Liver (tissue), 9 donors: Measurements from ENCODE around the gene GALNT10. TPM values are rescaled to one million over a fixed set of nuclear protein-coding genes. Genes with fewer than 3 reads are reported as not detected.

Source experiments
- DNase-seq: peaks from one replicate; pipeline ENCODE4 v3.0.0-alpha.2; 2017; ENCODE audit warnings: low spot score
- H3K27ac ChIP-seq, 2 donors: one replicate each; pipeline ENCODE4 v1.7.0; 2013; ENCODE audit warnings: inconsistent platforms in 2 of 2, low read length in 2 of 2, control low read depth in 1 of 2, low read depth in 1 of 2, mild to moderate bottlenecking in 1 of 2
- H3K27me3 ChIP-seq, 4 donors: one replicate each; pipeline versions ENCODE4 v1.6.1 to v1.7.0; 2013; ENCODE audit warnings: low read length in 3 of 4, inconsistent platforms in 1 of 4, mild to moderate bottlenecking in 1 of 4, moderate library complexity in 1 of 4; ENCODE audit not compliant: control insufficient read depth in 4 of 4, insufficient read depth in 4 of 4
- H3K36me3 ChIP-seq, 4 donors: one replicate each; pipeline versions ENCODE4 v1.6.1 to v1.7.0; 2013; ENCODE audit warnings: low read length in 3 of 4, mild to moderate bottlenecking in 3 of 4, low read depth in 1 of 4, moderate library complexity in 1 of 4; ENCODE audit not compliant: control insufficient read depth in 4 of 4, insufficient read depth in 3 of 4
- H3K4me1 ChIP-seq, 4 donors: one replicate each; pipeline versions ENCODE4 v1.6.1 to v1.7.0; 2013; ENCODE audit warnings: low read length in 3 of 4, mild to moderate bottlenecking in 3 of 4, moderate library complexity in 1 of 4; ENCODE audit not compliant: control insufficient read depth in 4 of 4, insufficient read depth in 4 of 4
- H3K4me3 ChIP-seq, 3 donors: one replicate each; pipeline versions ENCODE4 v1.6.1 to v1.7.0; 2013; ENCODE audit warnings: low read length in 3 of 3, control low read depth in 1 of 3, low read depth in 1 of 3, mild to moderate bottlenecking in 1 of 3
- H3K9ac ChIP-seq, 2 donors: one replicate each; pipeline ENCODE4 v1.7.0; 2013; ENCODE audit warnings: low read length in 2 of 2, mild to moderate bottlenecking in 2 of 2, moderate library complexity in 2 of 2, control low read depth in 1 of 2, low read depth in 1 of 2
- H3K9me3 ChIP-seq, 4 donors: one replicate each; pipeline versions ENCODE4 v1.6.1 to v1.7.0; 2013; ENCODE audit warnings: low read length in 3 of 4; ENCODE audit not compliant: control insufficient read depth in 4 of 4
- EGR1 ChIP-seq, 2 donors: IDR thresholded peaks; 2 replicates each; pipeline ENCODE4 v1.6.1; 2016 to 2018; ENCODE audit warnings: antibody characterized with exemption in 2 of 2, low read depth in 2 of 2
- FOXA2 ChIP-seq: IDR thresholded peaks from 2 replicates; pipeline ENCODE4 v1.6.1; 2016; ENCODE audit warnings: antibody characterized with exemption
- GABPA ChIP-seq, 2 donors: IDR thresholded peaks in 1 of 2; conservative IDR thresholded peaks in 1 of 2; 2 replicates each; pipeline ENCODE4 v1.6.1; 2016; ENCODE audit warnings: antibody characterized with exemption in 2 of 2, mild to moderate bottlenecking in 1 of 2, moderate library complexity in 1 of 2
- HNF4A ChIP-seq, 2 donors: conservative IDR thresholded peaks; 2 replicates each; pipeline ENCODE4 v1.6.1; 2016; ENCODE audit warnings: antibody characterized with exemption in 2 of 2, mild to moderate bottlenecking in 2 of 2
- HNF4G ChIP-seq: IDR thresholded peaks from 2 replicates; pipeline ENCODE4 v1.6.1; 2016; ENCODE audit warnings: antibody characterized with exemption
- JUND ChIP-seq, 2 donors: IDR thresholded peaks; 2 replicates each; pipeline ENCODE4 v1.6.1; 2016; ENCODE audit warnings: antibody characterized with exemption in 2 of 2
- RAD21 ChIP-seq, 2 donors: IDR thresholded peaks; 2 replicates each; pipeline ENCODE4 v1.6.1; 2016; ENCODE audit warnings: antibody characterized with exemption in 2 of 2, mild to moderate bottlenecking in 2 of 2
- RXRA ChIP-seq, 2 donors: IDR thresholded peaks; 2 replicates each; pipeline ENCODE4 v1.6.1; 2017 to 2018; ENCODE audit warnings: antibody characterized with exemption in 2 of 2, mild to moderate bottlenecking in 1 of 2
- SP1 ChIP-seq: IDR thresholded peaks from 2 replicates; pipeline ENCODE4 v1.6.1; 2018; ENCODE audit warnings: antibody characterized with exemption, mild to moderate bottlenecking
- TAF1 ChIP-seq: conservative IDR thresholded peaks from 2 replicates; pipeline ENCODE4 v1.6.1; 2016; ENCODE audit warnings: antibody characterized with exemption, mild to moderate bottlenecking
- YY1 ChIP-seq: IDR thresholded peaks from 2 replicates; pipeline ENCODE4 v1.6.1; 2016; ENCODE audit warnings: antibody characterized with exemption, mild to moderate bottlenecking
- ZBTB33 ChIP-seq: IDR thresholded peaks from 2 replicates; pipeline ENCODE4 v1.6.1; 2016; ENCODE audit warnings: antibody characterized with exemption
- WGBS: extraction: QIAGEN DNeasy Blood & Tissue Kit; methylation state at CpG from one replicate; pipeline ENCODE4 v1.1.7; 2013; 5-methylcytosine and 5-hydroxymethylcytosine counted together
- polyA plus RNA-seq, 2 donors: library from polyadenylated mRNA; stranded (reverse) in 1 of 2; unstranded in 1 of 2; fragments of 200-250 nt in 1 of 2; fragments of >200 nt in 1 of 2; fragmentation: Nextera tagmentation in 1 of 2; extraction: Ambion mirVana in 1 of 2; gene quantifications; one replicate each; pipeline versions ENCODE4 v1.2.1 to v1.2.3, GENCODE V29; 2013 to 2015
- total RNA-seq, 2 donors: library from RNA; depleted of rRNA; stranded (reverse); fragments of >200 nt; gene quantifications; one replicate each; pipeline ENCODE4 v1.2.3, GENCODE V29; 2014
- TF ChIP-seq, protein P1 (sequence below): IDR thresholded peaks from 2 replicates; pipeline ENCODE4 v1.6.1; 2016; ENCODE audit warnings: antibody characterized with exemption
- TF ChIP-seq, protein P2 (sequence below): IDR thresholded peaks from 2 replicates; pipeline ENCODE4 v1.6.1; 2016; ENCODE audit warnings: antibody characterized with exemption, mild to moderate bottlenecking
- TF ChIP-seq, protein P3 (sequence below): fragments of 150-350 bp; IDR thresholded peaks from 2 replicates; pipeline ENCODE4 v1.5.1; 2017; ENCODE audit warnings: improper control_type of control experiment, low read depth, low read length; ENCODE audit not compliant: missing input control
- donor health status: healthy.
- donor health status: healthy.
- donor health status: healthy.
- donor health status: healthy.
- donor health status: healthy.

The GALNT10 gene
- total and polyA plus RNA-seq, 4 donors = 1.1 to 17.8 (median 5.3) TPM

DNA sequence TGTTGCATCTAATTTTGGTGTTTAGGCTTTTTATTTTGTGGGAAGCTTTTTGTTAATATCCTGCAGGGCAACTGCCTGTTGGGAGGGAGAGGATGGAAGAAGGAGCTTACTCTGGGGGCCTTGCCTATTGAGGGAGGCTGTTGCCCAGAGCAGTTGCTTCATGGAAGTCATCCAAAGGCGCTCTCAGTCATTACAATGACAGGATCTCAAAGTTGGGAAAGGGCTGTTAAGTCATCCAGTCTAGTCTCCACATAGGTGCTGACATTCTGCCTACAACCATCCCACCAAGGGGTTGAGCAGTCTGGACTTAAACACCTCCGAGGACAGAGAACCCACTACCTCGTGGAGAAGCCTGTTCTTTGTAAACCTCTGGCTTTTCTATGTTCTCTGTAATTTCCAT is 268.5 kb downstream of the GALNT10 start:
- DNase-seq = no peak
- Histone ChIP-seq H3K9me3 (no peaks in the 10 kb centered on the region), H3K27me3 (no peaks in the 10 kb centered on the region), H3K27ac (no peak overlapping the region), H3K4me3 (no peak overlapping the region), H3K4me1 (no peaks in the 10 kb centered on the region), H3K9ac (no peak overlapping the region), H3K36me3 (peaks cover 3 to 40% (median 32%) of the 10 kb centered on the region in 4 donors)
- WGBS = 87% methylated on average over 3 of the region's 3 CpGs
- TF ChIP-seq RAD21 (IDR thresholded peaks at IDR 0.05) = no peak
- TF ChIP-seq, protein P1, sequence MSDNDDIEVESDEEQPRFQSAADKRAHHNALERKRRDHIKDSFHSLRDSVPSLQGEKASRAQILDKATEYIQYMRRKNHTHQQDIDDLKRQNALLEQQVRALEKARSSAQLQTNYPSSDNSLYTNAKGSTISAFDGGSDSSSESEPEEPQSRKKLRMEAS = no peak
- TF ChIP-seq, protein P2, sequence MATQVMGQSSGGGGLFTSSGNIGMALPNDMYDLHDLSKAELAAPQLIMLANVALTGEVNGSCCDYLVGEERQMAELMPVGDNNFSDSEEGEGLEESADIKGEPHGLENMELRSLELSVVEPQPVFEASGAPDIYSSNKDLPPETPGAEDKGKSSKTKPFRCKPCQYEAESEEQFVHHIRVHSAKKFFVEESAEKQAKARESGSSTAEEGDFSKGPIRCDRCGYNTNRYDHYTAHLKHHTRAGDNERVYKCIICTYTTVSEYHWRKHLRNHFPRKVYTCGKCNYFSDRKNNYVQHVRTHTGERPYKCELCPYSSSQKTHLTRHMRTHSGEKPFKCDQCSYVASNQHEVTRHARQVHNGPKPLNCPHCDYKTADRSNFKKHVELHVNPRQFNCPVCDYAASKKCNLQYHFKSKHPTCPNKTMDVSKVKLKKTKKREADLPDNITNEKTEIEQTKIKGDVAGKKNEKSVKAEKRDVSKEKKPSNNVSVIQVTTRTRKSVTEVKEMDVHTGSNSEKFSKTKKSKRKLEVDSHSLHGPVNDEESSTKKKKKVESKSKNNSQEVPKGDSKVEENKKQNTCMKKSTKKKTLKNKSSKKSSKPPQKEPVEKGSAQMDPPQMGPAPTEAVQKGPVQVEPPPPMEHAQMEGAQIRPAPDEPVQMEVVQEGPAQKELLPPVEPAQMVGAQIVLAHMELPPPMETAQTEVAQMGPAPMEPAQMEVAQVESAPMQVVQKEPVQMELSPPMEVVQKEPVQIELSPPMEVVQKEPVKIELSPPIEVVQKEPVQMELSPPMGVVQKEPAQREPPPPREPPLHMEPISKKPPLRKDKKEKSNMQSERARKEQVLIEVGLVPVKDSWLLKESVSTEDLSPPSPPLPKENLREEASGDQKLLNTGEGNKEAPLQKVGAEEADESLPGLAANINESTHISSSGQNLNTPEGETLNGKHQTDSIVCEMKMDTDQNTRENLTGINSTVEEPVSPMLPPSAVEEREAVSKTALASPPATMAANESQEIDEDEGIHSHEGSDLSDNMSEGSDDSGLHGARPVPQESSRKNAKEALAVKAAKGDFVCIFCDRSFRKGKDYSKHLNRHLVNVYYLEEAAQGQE = no peak
- no peak for TF ChIP-seq FOXA2
- no peak for TF ChIP-seq RXRA (IDR thresholded peaks at IDR 0.05)
- no peak for TF ChIP-seq HNF4G
- TF ChIP-seq, protein P3, sequence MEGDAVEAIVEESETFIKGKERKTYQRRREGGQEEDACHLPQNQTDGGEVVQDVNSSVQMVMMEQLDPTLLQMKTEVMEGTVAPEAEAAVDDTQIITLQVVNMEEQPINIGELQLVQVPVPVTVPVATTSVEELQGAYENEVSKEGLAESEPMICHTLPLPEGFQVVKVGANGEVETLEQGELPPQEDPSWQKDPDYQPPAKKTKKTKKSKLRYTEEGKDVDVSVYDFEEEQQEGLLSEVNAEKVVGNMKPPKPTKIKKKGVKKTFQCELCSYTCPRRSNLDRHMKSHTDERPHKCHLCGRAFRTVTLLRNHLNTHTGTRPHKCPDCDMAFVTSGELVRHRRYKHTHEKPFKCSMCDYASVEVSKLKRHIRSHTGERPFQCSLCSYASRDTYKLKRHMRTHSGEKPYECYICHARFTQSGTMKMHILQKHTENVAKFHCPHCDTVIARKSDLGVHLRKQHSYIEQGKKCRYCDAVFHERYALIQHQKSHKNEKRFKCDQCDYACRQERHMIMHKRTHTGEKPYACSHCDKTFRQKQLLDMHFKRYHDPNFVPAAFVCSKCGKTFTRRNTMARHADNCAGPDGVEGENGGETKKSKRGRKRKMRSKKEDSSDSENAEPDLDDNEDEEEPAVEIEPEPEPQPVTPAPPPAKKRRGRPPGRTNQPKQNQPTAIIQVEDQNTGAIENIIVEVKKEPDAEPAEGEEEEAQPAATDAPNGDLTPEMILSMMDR = no peak
- TF ChIP-seq YY1 = no peak
- no peak for TF ChIP-seq EGR1 (IDR thresholded peaks at IDR 0.05; ENCODE audit: low read depth in 2 of 2)
- TF ChIP-seq TAF1 = no peak
- TF ChIP-seq HNF4A (conservative IDR thresholded peaks at IDR 0.05) = no peak
- no peak for TF ChIP-seq JUND (IDR thresholded peaks at IDR 0.05)
- no peak for TF ChIP-seq GABPA (IDR thresholded peaks at IDR 0.05 in 1 of 2, conservative IDR thresholded peaks at IDR 0.05 in 1 of 2)
- no peak for TF ChIP-seq SP1

GRCh38 chr5:154460172-154460571 is 269.6 kb downstream of the GALNT10 start:
- no peak overlapping the region for H3K9ac ChIP-seq

More at GRCh38 chr5:154460172-154460571, 269.6 kb downstream of the GALNT10 start:
- TF ChIP-seq, protein P2 = no peak
- TF ChIP-seq YY1 (no peak), RXRA (IDR thresholded peaks at IDR 0.05) (no peak), SP1 (no peak), TAF1 (no peak), ZBTB33 (no peak), HNF4A (conservative IDR thresholded peaks at IDR 0.05) (no peak), EGR1 (IDR thresholded peaks at IDR 0.05; ENCODE audit: low read depth in 2 of 2) (no peak), FOXA2 (no peak)
- TF ChIP-seq, protein P3 = no peak
- TF ChIP-seq, protein P1 = no peak
- Histone ChIP-seq H3K4me3 (no peak overlapping the region), H3K36me3 (peaks cover 0 to 32% (median 25%) of the 10 kb centered on the region in 4 donors), H3K4me1 (no peaks in the 10 kb centered on the region), H3K27me3 (no peaks in the 10 kb centered on the region), H3K9me3 (no peaks in the 10 kb centered on the region), H3K27ac (no peak overlapping the region)
- 65% methylated on average over 4 of the region's 4 CpGs for WGBS
- no peak for DNase-seq
